Osteoblast (primary cell): ENCODE data around the gene PDS5B. TPM values are rescaled to one million over a fixed set of nuclear protein-coding genes. Genes with fewer than 3 reads are reported as not detected.

Experiments
- DNase-seq: peaks from one replicate; pipeline ENCODE4 v3.0.0; 2011; ENCODE audit warnings: low spot score, mixed read lengths; ENCODE audit not compliant: insufficient read length; ENCODE audit errors: missing footprints
- H2AFZ ChIP-seq: 2 replicates; pipeline ENCODE4 v1.6.0; 2011; ENCODE audit warnings: mild to moderate bottlenecking, low read length
- H3K27ac ChIP-seq: 2 replicates; pipeline ENCODE4 v1.5.1; 2011; ENCODE audit warnings: mild to moderate bottlenecking, low read depth, low read length, moderate library complexity
- H3K27me3 ChIP-seq: 2 replicates; pipeline ENCODE4 v1.6.0; 2012; ENCODE audit warnings: mild to moderate bottlenecking, control low read depth, inconsistent platforms, low read length, moderate library complexity; ENCODE audit not compliant: insufficient read depth
- H3K36me3 ChIP-seq: 2 replicates; pipeline ENCODE4 v1.5.1; 2011; ENCODE audit warnings: mild to moderate bottlenecking, low read length, control low read depth, moderate library complexity; ENCODE audit not compliant: insufficient read depth
- H3K4me1 ChIP-seq: 2 replicates; pipeline ENCODE4 v1.5.1; 2011; ENCODE audit warnings: mild to moderate bottlenecking, low read length, control low read depth, moderate library complexity; ENCODE audit not compliant: insufficient read depth
- H3K4me2 ChIP-seq: 2 replicates; pipeline ENCODE4 v1.6.0; 2011; ENCODE audit warnings: mild to moderate bottlenecking, low read length; ENCODE audit not compliant: insufficient read depth
- H3K4me3 ChIP-seq: fragments of 200-600 bp; sonication (generic); 3 replicates; pipeline ENCODE4 v1.5.1; 2012; ENCODE audit warnings: mild to moderate bottlenecking, low read length, inconsistent platforms; ENCODE audit not compliant: insufficient read depth
- H3K79me2 ChIP-seq: 2 replicates; pipeline ENCODE4 v1.6.0; 2012; ENCODE audit warnings: mild to moderate bottlenecking, low read length, control low read depth, inconsistent platforms; ENCODE audit not compliant: insufficient read depth
- H3K9me3 ChIP-seq: 2 replicates; pipeline ENCODE4 v1.5.1; 2011; ENCODE audit warnings: low read depth, low read length, control low read depth
- H4K20me1 ChIP-seq: 2 replicates; pipeline ENCODE4 v1.6.0; 2012; ENCODE audit warnings: mild to moderate bottlenecking, low read length, control low read depth; ENCODE audit not compliant: insufficient read depth
- CTCF ChIP-seq: IDR thresholded peaks from 2 replicates; pipeline ENCODE4 v1.5.1; 2011; ENCODE audit warnings: mild to moderate bottlenecking, low read depth, low read length, moderate library complexity; ENCODE audit errors: extremely low read depth
- total RNA-seq: library from RNA; depleted of rRNA; stranded (reverse); fragments of >200 nt; gene quantifications from 2 replicates; pipeline ENCODE4 v1.2.3, GENCODE V29; 2012

Gene PDS5B
- total RNA-seq, 1 donor = 23.2 TPM

- DNase-seq = no peak
- Histone ChIP-seq H4K20me1 (no peaks in the 10 kb centered on the region), H3K79me2 (no peaks in the 10 kb centered on the region), H3K4me3 (no peak overlapping the region), H3K27ac (no peak overlapping the region), H3K4me1 (no peaks in the 10 kb centered on the region), H3K36me3 (no peaks in the 10 kb centered on the region), H3K27me3 (no peaks in the 10 kb centered on the region), H2AFZ (no peak overlapping the region), H3K9me3 (no peaks in the 10 kb centered on the region), H3K4me2 (no peak overlapping the region)
- no peak for TF ChIP-seq CTCF
Observed at GRCh38 chr13:32666990-32667571, 80.8 kb downstream of the PDS5B start.

GRCh38 chr13:32669030-32669646 is 82.9 kb downstream of the PDS5B start:
- Histone ChIP-seq H3K4me2 (no peak overlapping the region), H3K9me3 (no peaks in the 10 kb centered on the region), H3K4me3 (no peak overlapping the region), H3K36me3 (no peaks in the 10 kb centered on the region), H4K20me1 (no peaks in the 10 kb centered on the region), H3K27ac (no peak overlapping the region), H3K27me3 (no peaks in the 10 kb centered on the region), H3K79me2 (no peaks in the 10 kb centered on the region), H3K4me1 (no peaks in the 10 kb centered on the region), H2AFZ (no peak overlapping the region)
- TF ChIP-seq CTCF = peak; percentile 79
- DNase-seq = no peak

GRCh38 chr13:32674503-32674902 is 88.3 kb downstream of the PDS5B start:
- no peak for DNase-seq
- no peak for TF ChIP-seq CTCF
- H3K9me3 ChIP-seq = no peaks in the 10 kb centered on the region

GRCh38 chr13:32676242-32676641 is 90.0 kb downstream of the PDS5B start:
- no peaks in the 10 kb centered on the region for H3K79me2 ChIP-seq
- peaks cover 13% of the 10 kb centered on the region for H3K36me3 ChIP-seq
- H3K9me3 ChIP-seq = no peaks in the 10 kb centered on the region
- H3K4me2 ChIP-seq = peak overlapping the region; percentile 2
- H2AFZ ChIP-seq = no peak overlapping the region
- no peaks in the 10 kb centered on the region for H3K27me3 ChIP-seq
- no peak overlapping the region for H3K4me3 ChIP-seq
- H3K4me1 ChIP-seq = peaks cover 12% of the 10 kb centered on the region
- DNase-seq = no peak
- no peaks in the 10 kb centered on the region for H4K20me1 ChIP-seq
- no peak for TF ChIP-seq CTCF
- no peak overlapping the region for H3K27ac ChIP-seq

More at GRCh38 chr13:32674503-32674902, 88.3 kb downstream of the PDS5B start:
- no peak overlapping the region for H2AFZ ChIP-seq
- H3K4me3 ChIP-seq = no peak overlapping the region
- H3K4me2 ChIP-seq = no peak overlapping the region
- H3K27me3 ChIP-seq = no peaks in the 10 kb centered on the region
- no peaks in the 10 kb centered on the region for H4K20me1 ChIP-seq
- H3K27ac ChIP-seq = no peak overlapping the region
- peaks cover 12% of the 10 kb centered on the region for H3K4me1 ChIP-seq
- H3K36me3 ChIP-seq = peaks cover 4% of the 10 kb centered on the region
- no peaks in the 10 kb centered on the region for H3K79me2 ChIP-seq
